ENCODE results near the gene GPR25. TPM values are rescaled to one million over a fixed set of nuclear protein-coding genes. Genes with fewer than 3 reads are reported as not detected.

Gene GPR25
- total and polyA plus RNA-seq, 2 of the 4 experiments (the other 2 are of a cell fraction): not detected

GRCh38 chr1:200908191-200908868 is 35.5 kb downstream of the GPR25 start:
- Histone ChIP-seq H3K18ac (ENCODE audit: low read depth, low read length) (no peak overlapping the region), H2BK15ac (ENCODE audit: low read depth, low read length) (no peak overlapping the region), H2BK20ac (ENCODE audit: low read depth, low read length) (no peak overlapping the region), H3K36me3 (ENCODE audit: control insufficient read depth, insufficient read depth, low read length) (no peaks in the 10 kb centered on the region), H3K79me1 (ENCODE audit: low read depth in 1 of 2, low read length in 2 of 2) (no peaks in the 10 kb centered on the region), H2BK5ac (ENCODE audit: low read depth, low read length, poor library complexity, severe bottlenecking) (no peak overlapping the region), H2AK5ac (ENCODE audit: low read depth, low read length) (no peak overlapping the region), H3K4me1 (ENCODE audit: control insufficient read depth, insufficient read depth, low read length) (no peaks in the 10 kb centered on the region), H4K5ac (ENCODE audit: low read depth, low read length) (no peak overlapping the region), H4K20me1 (ENCODE audit: insufficient read depth, low read length) (no peaks in the 10 kb centered on the region), H4K8ac (ENCODE audit: low read depth in 2 of 2, low read length in 2 of 2) (no peak overlapping the region), H3K23ac (ENCODE audit: low read depth, low read length) (no peak overlapping the region), H3K14ac (replicated peaks; ENCODE audit: low read depth, low read length) (no peak overlapping the region), H3K27me3 (ENCODE audit: control insufficient read depth, insufficient read depth, low read length) (peaks cover 26% of the 10 kb centered on the region), H3K4ac (ENCODE audit: low read depth, low read length) (no peak overlapping the region), H3K9me1 (ENCODE audit: insufficient read depth, low read length) (no peaks in the 10 kb centered on the region), H3K9ac (ENCODE audit: low read depth, low read length) (no peak overlapping the region), H2AFZ (replicated peaks; ENCODE audit: low read length, poor library complexity) (no peak overlapping the region), H3K9me3 (ENCODE audit: control insufficient read depth, insufficient read depth, low read length) (no peaks in the 10 kb centered on the region), H2AK9ac (replicated peaks; ENCODE audit: low read depth, low read length, poor library complexity) (no peak overlapping the region), H3K27ac (ENCODE audit: insufficient read depth, low read length) (no peak overlapping the region), H4K91ac (ENCODE audit: insufficient read depth, low read depth, low read length) (no peak overlapping the region), H3K56ac (ENCODE audit: extremely low read depth, insufficient read depth, low read length) (no peak overlapping the region), H2BK120ac (ENCODE audit: low read depth, low read length) (no peak overlapping the region), H3K4me3 (ENCODE audit: insufficient read depth, low read depth, low read length) (no peak overlapping the region), H3K4me2 (ENCODE audit: low read depth, low read length) (no peak overlapping the region)
- intact Hi-C loops (cut with micrococcal nuclease): no loop called here
- ATAC-seq (ENCODE audit: low read depth): no peak
- no peak for TF ChIP-seq SMC3 (IDR thresholded peaks at IDR 0.05; ENCODE audit: low read depth, low read length)
- TF ChIP-seq RCOR1 (IDR thresholded peaks at IDR 0.05; ENCODE audit: insufficient replicate concordance, low read length): no peak
- no peak for TF ChIP-seq MXI1 (IDR thresholded peaks at IDR 0.05; ENCODE audit: borderline replicate concordance, low read depth, low read length)
- no peak for TF ChIP-seq POLR2A (IDR thresholded peaks at IDR 0.05; ENCODE audit: low read depth, low read length)
- no CpG with 5 or more reads among the region's 6 CpGs for WGBS, 2 experiments (ENCODE audit: extremely low coverage in 2 of 2, insufficient read length in 1 of 2)
- POLR2A ChIA-PET (ENCODE audit: unreplicated experiment): no interaction called here
- CTCF ChIA-PET: no interaction called here
- no TSS peak for BruUV-seq (replicated peaks)
- no peak for DNase-seq
- dilution Hi-C loops (cut with HindIII; ENCODE audit: low sequenced_read_pairs, unreplicated experiment): no loop called here
- in situ Hi-C loops (cut with MboI; ENCODE audit: low sequenced_read_pairs): no loop called here

All from IMR-90 (cell line).